Measurements from ENCODE around the gene NAGS.

- TF ChIP-seq, protein P1, sequence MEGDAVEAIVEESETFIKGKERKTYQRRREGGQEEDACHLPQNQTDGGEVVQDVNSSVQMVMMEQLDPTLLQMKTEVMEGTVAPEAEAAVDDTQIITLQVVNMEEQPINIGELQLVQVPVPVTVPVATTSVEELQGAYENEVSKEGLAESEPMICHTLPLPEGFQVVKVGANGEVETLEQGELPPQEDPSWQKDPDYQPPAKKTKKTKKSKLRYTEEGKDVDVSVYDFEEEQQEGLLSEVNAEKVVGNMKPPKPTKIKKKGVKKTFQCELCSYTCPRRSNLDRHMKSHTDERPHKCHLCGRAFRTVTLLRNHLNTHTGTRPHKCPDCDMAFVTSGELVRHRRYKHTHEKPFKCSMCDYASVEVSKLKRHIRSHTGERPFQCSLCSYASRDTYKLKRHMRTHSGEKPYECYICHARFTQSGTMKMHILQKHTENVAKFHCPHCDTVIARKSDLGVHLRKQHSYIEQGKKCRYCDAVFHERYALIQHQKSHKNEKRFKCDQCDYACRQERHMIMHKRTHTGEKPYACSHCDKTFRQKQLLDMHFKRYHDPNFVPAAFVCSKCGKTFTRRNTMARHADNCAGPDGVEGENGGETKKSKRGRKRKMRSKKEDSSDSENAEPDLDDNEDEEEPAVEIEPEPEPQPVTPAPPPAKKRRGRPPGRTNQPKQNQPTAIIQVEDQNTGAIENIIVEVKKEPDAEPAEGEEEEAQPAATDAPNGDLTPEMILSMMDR (IDR thresholded peaks at IDR 0.05): no peak
- TF ChIP-seq EZH2 (IDR thresholded peaks at IDR 0.05; ENCODE audit: borderline replicate concordance, insufficient read depth, low read depth, low read length, poor library complexity, severe bottlenecking): no peak
Observed at GRCh38 chr17:43992641-43993040, 11.8 kb upstream of the NAGS start.

Data from B cell (primary cell).